Testis (tissue), 3 donors: ENCODE data around the gene GRK4. TPM values are rescaled to one million over a fixed set of nuclear protein-coding genes. Genes with fewer than 3 reads are reported as not detected.

Experiments used
- DNase-seq: peaks from one replicate; pipeline ENCODE4 v3.0.0-alpha.2; 2019
- H3K27ac ChIP-seq, 2 donors: fragments of 200-600 bp; sonication (generic); one replicate each; pipeline ENCODE4 v1.5.1; 2019
- H3K27me3 ChIP-seq: fragments of 200-600 bp; sonication (generic); one replicate; pipeline ENCODE4 v1.5.1; 2019
- H3K36me3 ChIP-seq: fragments of 200-600 bp; sonication (generic); one replicate; pipeline ENCODE4 v1.5.1; 2017; ENCODE audit warnings: low read depth; ENCODE audit errors: missing control alignments
- H3K4me1 ChIP-seq: fragments of 200-600 bp; sonication (generic); one replicate; pipeline ENCODE4 v1.5.1; 2019
- H3K4me3 ChIP-seq, 2 donors: fragments of 200-600 bp; sonication (generic); one replicate each; pipeline ENCODE4 v1.5.1; 2017 to 2019
- H3K9me3 ChIP-seq: fragments of 200-600 bp; sonication (generic); one replicate; pipeline ENCODE4 v1.5.1; 2017
- CTCF ChIP-seq, 3 experiments: fragments of 450-650 bp in 2 of 3; fragments of 200-600 bp in 1 of 3; sonication (generic) in 1 of 3; IDR thresholded peaks; one replicate each; pipeline ENCODE4 v1.5.1; 2016 to 2019; ENCODE audit warnings: antibody characterized with exemption in 3 of 3, mild to moderate bottlenecking in 2 of 3, moderate library complexity in 1 of 3
- POLR2A ChIP-seq: fragments of 450-650 bp; IDR thresholded peaks from one replicate; pipeline ENCODE4 v1.6.1; 2017; ENCODE audit warnings: antibody characterized with exemption, mild to moderate bottlenecking, moderate library complexity
- WGBS, 2 donors: methylation state at CpG; one replicate each; pipeline ENCODE4 v1.1.5; 2018; 5-methylcytosine and 5-hydroxymethylcytosine counted together
- intact Hi-C: fragments of 100-400 bp; cut with DNase I; formaldehyde crosslinking; loops from one replicate; pipeline ENCODE4 v1.15.1; 2023; ENCODE audit warnings: low total_unique reads
- polyA plus RNA-seq: library from polyadenylated mRNA; stranded (reverse); fragments of 350-450 nt; fragmentation: Illumina TruSeq; extraction: RNeasy Lipid Tissue Mini Kit (QIAGEN cat#74804); gene quantifications from one replicate; pipeline ENCODE4 v1.2.3, GENCODE V29; 2014; ENCODE audit warnings: low read depth, low replicate concordance; ENCODE audit not compliant: insufficient read depth
- total RNA-seq, 2 donors: library from RNA; depleted of rRNA; stranded (reverse); fragments of >200 nt; gene quantifications; one replicate each; pipeline ENCODE4 v1.2.3, GENCODE V29; 2016

The GRK4 gene
- total and polyA plus RNA-seq, 3 donors from 2014 or later: 33.8 to 106 (median 73.0) TPM

GRCh38 chr4:2928242-2929176 lies 34.9 kb upstream of the GRK4 start:
- peaks cover 2% of the 10 kb centered on the region for H3K4me1 ChIP-seq
- 83 to 88% methylated on average over 20 to 32 of the region's 32 CpGs for WGBS, 2 donors
- intact Hi-C loops: no loop called here
- H3K4me3 ChIP-seq: no peak overlapping the region
- H3K27ac ChIP-seq: no peak overlapping the region
- H3K36me3 ChIP-seq: no peaks in the 10 kb centered on the region
- DNase-seq: no peak
- no peaks in the 10 kb centered on the region for H3K9me3 ChIP-seq
- no peaks in the 10 kb centered on the region for H3K27me3 ChIP-seq
- TF ChIP-seq CTCF (IDR thresholded peaks at IDR 0.05) (no peak), POLR2A (no peak)

- H3K9me3 ChIP-seq: no peaks in the 10 kb centered on the region
- intact Hi-C loops: no loop called here
- H3K27ac ChIP-seq: no peak overlapping the region
- no peaks in the 10 kb centered on the region for H3K27me3 ChIP-seq
- H3K36me3 ChIP-seq: no peaks in the 10 kb centered on the region
- WGBS, 2 donors: 90 to 92% methylated on average over 11 to 16 of the region's 16 CpGs
- no peak overlapping the region for H3K4me3 ChIP-seq
- no peak for DNase-seq
- peaks cover 7% of the 10 kb centered on the region for H3K4me1 ChIP-seq
- no peak for TF ChIP-seq POLR2A
- TF ChIP-seq CTCF (IDR thresholded peaks at IDR 0.05): no peak
These were observed 33.9 kb upstream of the GRK4 start for GRCh38 chr4:2929469-2929868.

GRCh38 chr4:2930135-2930757 lies 33.1 kb upstream of the GRK4 start:
- intact Hi-C loops: loop anchor here (10.0 kb wide), 1 partner anchor 165 kb away; no protein-coding TSS in a partner anchor
- Histone ChIP-seq H3K4me1 (peaks cover 7% of the 10 kb centered on the region), H3K27ac (no peak overlapping the region), H3K9me3 (no peaks in the 10 kb centered on the region), H3K36me3 (no peaks in the 10 kb centered on the region), H3K4me3 (no peak overlapping the region), H3K27me3 (no peaks in the 10 kb centered on the region)
- 83 to 88% methylated on average over 10 to 12 of the region's 12 CpGs for WGBS, 2 donors
- no peak for TF ChIP-seq POLR2A
- TF ChIP-seq CTCF (IDR thresholded peaks at IDR 0.05): no peak
- no peak for DNase-seq

GRCh38 chr4:2930758-2931511 lies 32.4 kb upstream of the GRK4 start:
- H3K4me1 ChIP-seq: peaks cover 7% of the 10 kb centered on the region
- WGBS, 2 donors: 81 to 94% methylated on average over 13 to 32 of the region's 34 CpGs
- H3K4me3 ChIP-seq: no peak overlapping the region
- no peak overlapping the region for H3K27ac ChIP-seq
- no peak for TF ChIP-seq CTCF (IDR thresholded peaks at IDR 0.05)
- H3K9me3 ChIP-seq: no peaks in the 10 kb centered on the region
- H3K27me3 ChIP-seq: no peaks in the 10 kb centered on the region
- intact Hi-C loops: loop anchor here (10.0 kb wide), 1 partner anchor 166 kb away; no protein-coding TSS in a partner anchor
- no peak for DNase-seq
- no peaks in the 10 kb centered on the region for H3K36me3 ChIP-seq
